GM19328 (cell line): ENCODE data around the gene FOXD1.

Source experiments
- ATAC-seq: cut with Tn5 transposase; IDR thresholded peaks from one replicate; pipeline ENCODE4 v1.9.1; 2021; ENCODE audit warnings: mild to moderate bottlenecking, moderate library complexity; ENCODE audit not compliant: unreplicated experiment

FOXD1 gene

GRCh38 chr5:73441378-73441777 lies 7.2 kb downstream of the FOXD1 start:
- ATAC-seq, result no peak

DNA sequence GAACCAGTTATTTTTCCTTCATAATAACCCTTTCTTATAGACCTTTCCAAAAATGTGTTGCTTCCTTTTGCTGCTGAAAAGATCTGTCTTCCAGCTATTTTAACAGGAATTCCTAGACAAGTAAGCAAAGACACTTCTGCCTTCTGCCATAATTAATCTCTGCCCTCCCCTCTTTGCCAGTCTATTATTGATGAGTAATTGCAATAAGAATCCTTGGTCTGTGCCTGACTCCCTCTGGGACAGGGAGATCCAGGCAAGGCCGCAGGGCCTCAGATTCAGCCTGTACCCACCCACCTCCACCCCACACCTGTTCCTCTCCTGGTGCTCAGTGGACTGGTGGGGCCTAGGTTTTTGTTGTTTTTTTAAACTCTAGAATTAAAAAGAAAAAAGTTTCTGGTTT lies 8.3 kb downstream of the FOXD1 start:
- ATAC-seq, result no peak

- no peak for ATAC-seq
Measured at GRCh38 chr5:73438645-73439470, 9.7 kb downstream of the FOXD1 start.

DNA sequence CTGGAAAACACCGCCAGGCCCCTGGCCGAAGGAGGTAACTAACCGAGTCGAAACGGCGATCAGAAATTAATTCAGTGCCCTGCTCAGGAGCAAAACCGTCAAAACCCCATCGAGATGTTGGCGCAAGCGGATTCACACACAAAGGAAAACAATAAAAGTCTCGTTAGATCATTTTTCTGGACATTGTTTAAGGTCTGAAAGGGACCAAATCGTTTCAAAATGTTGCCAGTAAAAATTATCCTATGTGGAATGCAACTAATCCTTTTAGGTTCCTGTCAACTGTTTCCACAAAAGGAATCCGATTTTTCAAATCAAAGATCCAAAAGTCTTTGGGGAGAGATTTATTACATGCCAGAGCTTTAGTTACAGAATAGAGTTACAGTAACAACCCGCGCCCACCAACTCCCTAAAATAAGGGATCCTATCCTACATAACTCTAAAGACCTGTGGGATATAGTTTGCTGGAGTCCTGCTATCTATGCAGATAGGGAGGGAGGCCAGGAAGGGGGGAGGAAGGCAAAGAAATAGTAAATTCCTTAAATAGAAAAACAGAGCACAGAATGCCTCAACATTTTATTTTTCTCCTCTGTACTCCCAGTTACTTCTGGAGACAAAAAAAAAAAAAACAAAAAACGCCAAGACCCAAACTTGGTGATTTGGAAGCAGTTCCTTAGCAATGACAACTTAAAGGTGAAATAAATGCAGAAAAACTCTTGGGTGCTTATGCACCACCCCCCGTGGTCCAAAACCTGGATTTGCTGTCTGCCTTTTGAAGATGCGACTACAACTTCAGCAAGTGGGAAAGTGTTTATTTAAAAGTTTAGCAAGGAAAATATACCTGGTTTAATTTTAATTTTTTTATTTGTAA lies 10.6 kb downstream of the FOXD1 start:
- ATAC-seq, result no peak

DNA sequence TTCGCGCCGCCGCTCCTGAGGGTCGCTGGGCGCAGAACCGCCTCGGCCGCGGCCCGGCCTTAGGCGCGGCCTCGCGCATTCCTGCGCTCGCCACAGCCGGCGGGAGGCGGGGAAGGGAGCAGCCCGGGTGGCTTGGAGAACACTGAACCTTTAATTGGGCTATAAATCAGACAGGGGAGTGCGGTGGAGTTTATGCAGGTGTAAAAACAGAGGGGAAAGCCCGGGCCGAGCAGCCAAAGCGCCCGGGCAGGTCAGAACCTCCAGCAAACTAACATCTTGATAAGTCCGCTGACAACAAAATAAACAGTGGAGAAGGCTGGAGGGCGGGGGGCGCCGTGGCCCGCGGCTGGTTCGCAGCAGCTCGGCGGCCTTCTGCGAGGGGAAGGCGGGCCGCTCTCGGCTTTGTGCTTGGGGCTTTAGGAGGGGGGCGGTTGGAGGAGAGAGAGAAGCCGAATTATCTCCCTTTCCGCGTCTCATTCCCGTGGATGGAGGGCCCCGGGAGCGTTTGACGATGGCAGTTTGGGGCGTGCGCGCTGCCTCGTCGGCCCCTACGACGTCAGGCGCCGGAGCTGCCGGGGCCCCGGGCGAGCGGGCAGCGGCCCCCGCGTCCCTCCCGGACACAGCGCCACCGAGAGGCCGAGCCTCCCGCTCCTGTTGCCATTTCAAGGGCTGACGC lies 11.3 kb downstream of the FOXD1 start:
- no peak for ATAC-seq

GRCh38 chr5:73436535-73437100 lies 12.0 kb downstream of the FOXD1 start:
- no peak for ATAC-seq

- no peak for ATAC-seq
Measured at GRCh38 chr5:73435759-73436534, 12.6 kb downstream of the FOXD1 start.

DNA sequence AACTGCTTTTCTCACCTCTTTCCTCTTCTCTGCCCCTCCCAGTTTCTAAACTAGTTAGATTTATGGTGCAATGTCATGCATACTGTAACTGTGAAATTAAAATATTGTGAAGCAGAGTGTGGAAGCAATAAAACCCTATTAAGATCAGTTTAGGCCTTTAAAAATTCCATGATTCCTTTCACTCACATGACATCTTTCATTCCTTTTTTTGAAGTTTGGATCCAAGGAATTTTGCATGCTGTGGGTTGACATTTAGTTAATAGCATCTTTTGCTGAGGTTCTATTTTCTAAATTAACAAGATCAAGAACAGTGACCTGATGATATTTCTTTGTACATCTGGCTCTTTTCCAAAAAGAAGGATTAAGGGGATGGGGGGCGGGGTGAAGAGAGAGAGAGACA lies 13.7 kb downstream of the FOXD1 start:
- no peak for ATAC-seq

DNA sequence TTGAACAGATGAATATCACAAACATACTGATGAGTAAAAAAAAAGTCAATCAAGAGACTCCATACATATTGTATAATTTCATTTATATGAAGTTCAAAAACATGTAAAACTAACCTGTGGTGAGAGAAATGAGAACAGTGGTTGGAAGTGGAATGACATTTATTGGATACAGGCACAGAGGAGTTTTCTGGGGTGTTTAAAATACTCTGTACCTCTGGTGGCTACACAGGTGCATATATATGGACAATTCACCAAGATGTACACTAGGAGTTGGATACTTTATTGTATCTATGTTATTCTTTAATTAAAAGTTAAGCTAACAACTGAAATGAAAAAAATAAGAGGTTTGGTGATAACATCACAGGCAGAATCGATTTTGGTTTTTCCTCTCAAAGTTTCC lies 14.1 kb downstream of the FOXD1 start:
- ATAC-seq, result no peak

- ATAC-seq, result no peak
Measured at GRCh38 chr5:73433982-73434342, 14.6 kb downstream of the FOXD1 start.

DNA sequence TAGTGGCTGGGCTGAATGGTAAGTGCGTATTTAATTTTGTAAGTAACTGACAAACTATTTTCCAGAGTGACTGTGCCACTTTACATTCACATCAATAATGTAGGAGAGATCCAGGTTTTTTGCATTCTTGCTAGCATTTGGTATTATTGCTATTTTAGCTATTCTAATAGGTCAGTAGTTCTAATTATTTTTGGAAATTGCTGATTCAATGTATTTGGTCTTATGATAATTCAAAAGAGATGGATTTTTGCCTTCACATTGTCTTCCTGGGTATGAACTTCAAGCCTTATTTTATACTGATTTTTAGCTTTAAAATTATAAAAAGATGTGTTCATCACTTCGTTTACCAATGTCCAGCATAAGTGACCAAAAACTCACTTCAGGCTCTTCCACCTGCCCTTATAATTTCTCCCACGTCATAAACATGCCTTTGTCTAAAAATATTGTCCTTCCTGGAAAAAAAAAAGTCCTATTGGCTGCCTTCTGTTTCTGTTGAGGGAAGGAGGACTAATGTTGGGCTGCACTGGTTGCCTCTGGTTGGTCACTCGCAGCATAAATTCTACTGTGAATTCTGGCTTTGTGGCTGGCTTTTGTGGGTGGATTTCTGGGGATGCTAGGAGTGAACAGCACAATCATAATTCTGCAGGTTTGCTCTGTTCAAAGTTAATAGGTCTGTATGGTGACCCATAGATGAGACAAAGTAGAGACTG lies 15.2 kb downstream of the FOXD1 start:
- ATAC-seq, result no peak

DNA sequence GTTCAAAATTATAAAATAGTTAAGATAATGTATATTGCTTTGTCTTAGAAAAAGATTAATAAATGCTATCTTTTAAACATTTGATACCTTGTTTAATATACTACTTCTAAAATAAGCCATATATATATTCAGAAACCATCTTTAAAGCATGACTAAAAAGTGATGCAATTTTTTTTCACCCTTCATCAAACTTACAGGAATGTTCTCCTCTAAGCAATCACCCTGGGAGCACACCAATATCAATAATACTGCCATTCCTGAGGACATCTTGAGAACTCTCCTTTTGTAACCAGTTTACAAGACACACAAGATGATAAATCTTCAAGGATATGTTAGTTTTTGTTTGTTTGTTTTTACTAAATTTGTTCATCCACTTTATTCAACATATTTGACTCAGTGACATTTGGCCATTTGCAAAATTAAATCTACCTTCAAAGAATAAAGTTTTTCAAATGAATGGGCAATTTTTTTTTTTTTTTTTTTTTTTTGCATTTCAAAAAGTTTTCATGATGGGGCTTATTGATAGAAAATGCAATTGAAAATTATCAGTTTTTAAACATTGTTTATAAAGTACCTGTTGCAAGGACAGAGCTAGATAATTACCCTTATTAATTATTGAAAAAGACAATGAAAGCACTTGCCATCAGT lies 17.2 kb downstream of the FOXD1 start:
- ATAC-seq, result no peak

DNA sequence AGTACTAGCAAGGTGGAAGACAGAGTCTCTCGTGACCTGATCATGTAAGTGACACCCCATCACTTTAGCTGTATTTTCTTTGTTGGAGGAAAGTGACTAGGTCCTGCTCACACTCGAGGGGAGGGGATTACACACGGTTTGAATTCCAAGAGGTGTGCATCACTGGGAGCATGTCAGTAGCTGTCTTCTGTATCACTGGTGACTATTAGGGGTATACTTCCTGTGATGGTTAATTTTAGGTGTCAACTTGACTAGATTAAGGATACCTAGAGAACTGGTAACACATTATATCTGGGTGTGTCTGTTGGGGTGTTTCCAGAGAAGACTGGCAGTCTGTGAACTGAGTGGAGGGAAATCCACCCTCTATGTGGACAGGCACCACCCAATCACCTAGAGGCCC lies 22.5 kb downstream of the FOXD1 start:
- no peak for ATAC-seq

- ATAC-seq, result no peak
Measured at GRCh38 chr5:73424556-73424977, 24.0 kb downstream of the FOXD1 start.

GRCh38 chr5:73422164-73422563 lies 26.4 kb downstream of the FOXD1 start:
- ATAC-seq, result no peak

GRCh38 chr5:73420666-73421065 lies 27.9 kb downstream of the FOXD1 start:
- ATAC-seq, result no peak

DNA sequence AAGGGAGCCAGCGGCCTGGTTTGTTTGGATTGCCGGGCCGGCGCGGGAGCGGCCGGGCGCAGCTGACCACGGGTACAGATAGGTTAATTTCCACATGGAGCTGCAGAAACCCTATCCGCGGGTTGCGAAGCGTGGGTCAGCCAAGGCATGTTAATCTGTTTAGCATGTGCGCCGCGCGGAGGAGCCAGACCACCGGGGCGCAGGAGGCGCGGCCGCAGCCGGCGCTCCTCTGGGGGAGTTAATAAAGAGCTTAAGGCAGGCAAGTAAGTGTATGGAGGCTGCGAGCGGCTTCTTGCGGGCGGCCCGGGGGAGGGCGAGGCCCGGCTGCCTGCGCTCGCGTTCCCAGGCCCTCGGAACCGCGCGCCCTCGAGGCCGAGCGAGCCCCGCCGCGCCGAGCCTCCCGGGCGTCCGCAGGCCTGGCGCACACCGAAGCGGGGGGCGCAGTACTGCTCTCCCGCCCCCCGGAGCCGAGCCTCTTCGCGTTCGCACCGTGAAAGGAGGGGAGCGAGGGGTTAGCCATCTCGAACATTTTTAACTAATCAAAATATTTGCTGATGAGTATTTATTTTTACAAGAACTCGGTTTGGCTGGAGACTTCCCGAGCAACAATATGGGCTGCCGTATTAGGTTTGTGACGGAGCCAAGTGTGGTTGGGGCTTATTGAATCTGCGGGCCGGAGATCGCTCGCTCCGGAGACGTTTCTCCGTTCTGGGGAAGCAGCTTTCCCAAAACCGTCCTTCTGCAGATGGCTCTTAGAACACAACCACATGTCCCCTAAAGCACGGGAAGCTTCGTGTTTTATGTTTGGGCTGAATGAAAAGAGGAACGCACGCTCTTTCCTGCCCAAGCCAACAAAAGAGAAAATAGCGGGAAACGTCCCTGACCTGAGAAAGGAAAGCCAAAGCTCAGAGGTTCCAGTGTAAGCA lies 28.8 kb downstream of the FOXD1 start:
- ATAC-seq, result no peak

GRCh38 chr5:73419117-73419464 lies 29.5 kb downstream of the FOXD1 start:
- ATAC-seq, result no peak
